NB4 (cell line): ENCODE data around the gene KCMF1.

Source experiments
- POLR2A ChIP-seq: IDR thresholded peaks from 2 replicates; pipeline ENCODE4 v1.6.1; 2011; ENCODE audit warnings: mild to moderate bottlenecking; ENCODE audit not compliant: insufficient read length; ENCODE audit errors: extremely low read depth
- TF ChIP-seq, protein P1 (sequence below): IDR thresholded peaks from one replicate; pipeline ENCODE4 v1.5.1; 2012; ENCODE audit warnings: low read depth, low read length

- TF ChIP-seq, protein P1, sequence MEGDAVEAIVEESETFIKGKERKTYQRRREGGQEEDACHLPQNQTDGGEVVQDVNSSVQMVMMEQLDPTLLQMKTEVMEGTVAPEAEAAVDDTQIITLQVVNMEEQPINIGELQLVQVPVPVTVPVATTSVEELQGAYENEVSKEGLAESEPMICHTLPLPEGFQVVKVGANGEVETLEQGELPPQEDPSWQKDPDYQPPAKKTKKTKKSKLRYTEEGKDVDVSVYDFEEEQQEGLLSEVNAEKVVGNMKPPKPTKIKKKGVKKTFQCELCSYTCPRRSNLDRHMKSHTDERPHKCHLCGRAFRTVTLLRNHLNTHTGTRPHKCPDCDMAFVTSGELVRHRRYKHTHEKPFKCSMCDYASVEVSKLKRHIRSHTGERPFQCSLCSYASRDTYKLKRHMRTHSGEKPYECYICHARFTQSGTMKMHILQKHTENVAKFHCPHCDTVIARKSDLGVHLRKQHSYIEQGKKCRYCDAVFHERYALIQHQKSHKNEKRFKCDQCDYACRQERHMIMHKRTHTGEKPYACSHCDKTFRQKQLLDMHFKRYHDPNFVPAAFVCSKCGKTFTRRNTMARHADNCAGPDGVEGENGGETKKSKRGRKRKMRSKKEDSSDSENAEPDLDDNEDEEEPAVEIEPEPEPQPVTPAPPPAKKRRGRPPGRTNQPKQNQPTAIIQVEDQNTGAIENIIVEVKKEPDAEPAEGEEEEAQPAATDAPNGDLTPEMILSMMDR, result no peak
- no peak for TF ChIP-seq POLR2A
These were observed 118.0 kb downstream of the KCMF1 start for GRCh38 chr2:85088921-85089320.
